Mucosa of rectum (tissue), 2 donors: ENCODE measurements around the gene RTTN.
"Not testable (repeated sequence)": the region's sequence is repeated elsewhere in the genome, so short reads cannot be mapped to it uniquely, and the experiment has no call there.

ENCODE experiments used
- H3K27ac ChIP-seq, 2 donors: one replicate each; pipeline ENCODE4 v1.7.0; 2013; ENCODE audit warnings: inconsistent platforms in 2 of 2, low read depth in 2 of 2, low read length in 2 of 2
- H3K27me3 ChIP-seq, 2 donors: one replicate each; pipeline ENCODE4 v1.7.0; 2013; ENCODE audit warnings: low read length in 2 of 2; ENCODE audit not compliant: control insufficient read depth in 2 of 2, insufficient read depth in 2 of 2
- H3K36me3 ChIP-seq, 2 donors: one replicate each; pipeline ENCODE4 v1.7.0; 2013; ENCODE audit warnings: low read length in 2 of 2; ENCODE audit not compliant: control insufficient read depth in 2 of 2, insufficient read depth in 2 of 2
- H3K4me1 ChIP-seq, 2 donors: one replicate each; pipeline ENCODE4 v1.7.0; 2013; ENCODE audit warnings: low read length in 2 of 2, mild to moderate bottlenecking in 1 of 2; ENCODE audit not compliant: control insufficient read depth in 2 of 2, insufficient read depth in 2 of 2
- H3K4me3 ChIP-seq, 2 donors: one replicate each; pipeline ENCODE4 v1.7.0; 2013; ENCODE audit warnings: low read length in 2 of 2
- H3K9ac ChIP-seq, 2 donors: one replicate each; pipeline ENCODE4 v1.7.0; 2013; ENCODE audit warnings: low read length in 2 of 2, low read depth in 1 of 2, mild to moderate bottlenecking in 1 of 2
- H3K9me3 ChIP-seq, 2 donors: one replicate each; pipeline ENCODE4 v1.7.0; 2013; ENCODE audit warnings: low read length in 2 of 2; ENCODE audit not compliant: control insufficient read depth in 2 of 2
- donor health status: healthy.
- donor health status: Normal muscosa, but diverticular disease.

Gene RTTN, protein sequence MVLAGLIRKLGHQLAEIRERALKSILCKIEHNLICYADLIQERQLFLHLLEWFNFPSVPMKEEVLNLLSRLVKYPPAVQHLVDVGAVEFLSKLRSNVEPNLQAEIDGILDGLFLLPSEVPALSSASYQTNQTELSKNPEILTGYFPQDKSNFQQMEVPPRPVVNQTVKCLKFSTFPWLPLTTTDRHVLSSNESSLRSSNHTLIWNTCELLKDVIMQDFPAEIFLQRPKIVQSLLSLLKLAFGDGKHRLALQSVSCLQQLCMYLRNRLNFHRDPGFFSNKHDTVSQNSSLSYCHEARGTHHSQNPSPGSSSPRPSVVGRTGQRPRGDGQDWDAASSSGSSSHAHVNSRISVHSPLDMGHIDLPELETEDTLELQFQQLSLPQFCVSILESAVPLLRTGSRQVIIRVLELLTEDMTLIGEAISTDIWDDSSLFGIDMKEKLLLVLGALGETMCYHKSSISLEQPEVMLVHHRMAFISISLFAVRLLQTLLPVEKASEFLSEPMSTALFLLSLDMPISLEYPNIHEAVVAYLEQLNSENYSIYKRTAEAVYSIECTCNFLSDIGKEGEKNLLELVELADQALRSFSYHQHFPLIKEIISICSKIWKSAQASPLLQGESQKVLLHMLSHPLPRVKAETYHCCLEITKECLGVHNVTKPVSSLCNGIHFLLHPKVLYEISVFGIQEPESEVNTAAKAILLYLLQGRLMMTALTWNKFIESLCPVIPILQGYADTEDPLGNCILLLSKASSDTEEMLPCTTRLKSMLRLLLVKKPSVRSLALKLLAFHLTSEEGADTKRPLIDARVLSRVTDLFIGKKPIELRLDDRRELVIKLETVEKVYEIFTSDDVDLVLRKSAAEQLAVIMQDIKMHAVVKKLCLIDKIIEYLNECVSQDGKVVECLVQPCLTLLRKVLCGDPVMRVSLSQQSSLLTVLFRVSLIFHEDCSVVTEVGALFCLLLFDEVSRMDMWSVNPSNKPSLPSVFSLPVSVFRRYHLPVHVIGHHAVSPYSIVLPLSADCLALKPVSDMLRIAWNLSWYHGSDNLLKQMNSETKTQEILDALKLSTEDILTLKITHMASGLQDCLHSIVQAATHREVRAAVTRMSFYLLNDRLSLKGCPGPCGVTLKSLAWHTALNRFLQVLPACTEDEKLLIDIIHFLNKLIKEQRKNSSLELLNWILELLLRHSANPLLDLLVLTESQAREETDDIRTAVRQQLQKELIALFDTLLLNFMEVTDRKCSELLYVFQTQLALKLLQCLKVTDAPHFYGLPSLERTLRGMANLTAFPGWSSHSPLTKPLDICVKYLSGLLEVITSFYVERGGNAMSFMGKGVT (N-terminal part only)

DNA sequence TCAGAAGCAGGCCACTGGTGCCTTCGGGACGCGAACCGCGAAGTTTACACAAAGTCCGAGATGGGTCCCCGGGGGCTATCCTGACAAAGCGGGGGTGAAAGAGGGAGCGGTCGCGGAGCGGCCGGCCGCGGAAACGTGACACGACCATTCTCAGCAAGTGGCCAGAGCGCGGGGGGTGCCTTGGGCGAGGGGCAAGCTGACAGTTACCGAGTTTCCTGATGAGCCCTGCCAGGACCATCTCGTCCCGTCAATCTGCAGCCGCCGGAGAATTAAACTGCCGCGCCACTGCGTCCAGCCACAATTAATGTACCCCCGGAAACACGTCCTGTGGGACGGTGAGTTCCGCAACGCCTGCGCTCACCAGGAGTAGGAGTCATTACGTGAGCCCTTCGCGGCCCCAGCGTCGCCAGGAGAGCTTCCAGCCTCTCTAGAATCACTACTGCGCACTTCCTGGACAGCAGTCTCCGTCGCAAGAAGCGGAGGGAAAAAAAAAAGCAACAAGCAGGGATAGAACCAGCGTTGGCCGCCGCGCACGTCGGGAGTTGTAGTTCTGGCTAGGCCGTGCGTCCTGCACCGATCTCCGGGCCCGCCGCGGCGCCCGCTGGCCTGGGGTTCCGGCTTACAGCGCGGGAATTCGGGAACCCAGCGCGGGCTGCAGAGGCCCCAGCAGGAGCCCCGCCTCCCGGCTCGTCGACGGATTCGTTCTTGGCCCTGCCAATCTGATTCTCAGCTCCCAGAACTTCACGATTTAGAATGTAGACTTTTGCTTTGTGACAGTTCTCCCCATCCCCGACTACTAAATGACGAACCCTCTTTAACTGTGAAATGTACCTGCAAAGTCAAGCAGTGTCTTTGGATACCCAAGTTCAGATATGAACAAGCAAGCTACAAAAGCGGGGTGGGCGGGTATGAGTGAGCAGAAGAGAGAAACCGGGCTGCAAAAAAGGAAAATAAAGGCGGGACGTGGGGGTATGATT lies at the start of gene RTTN:
RTTN (minus strand) TSS at position 267 of the 977 bp plus-strand sequence; CDS start at position 238, 29 bp downstream.
- no peaks in the 10 kb centered on the region for H3K9me3 ChIP-seq
- H3K9ac ChIP-seq = peak within 1 kb of the TSS; percentile 88 to 92
- peaks cover 0 to 2% of the 10 kb centered on the region in 2 donors for H3K36me3 ChIP-seq
- no peaks in the 10 kb centered on the region for H3K27me3 ChIP-seq
- H3K4me1 ChIP-seq = peaks cover 7 to 10% of the 10 kb centered on the region in 2 donors
- H3K27ac ChIP-seq = peak within 1 kb of the TSS; percentile 97 to 99
- H3K4me3 ChIP-seq = peak within 1 kb of the TSS; percentile 92 to 99

DNA sequence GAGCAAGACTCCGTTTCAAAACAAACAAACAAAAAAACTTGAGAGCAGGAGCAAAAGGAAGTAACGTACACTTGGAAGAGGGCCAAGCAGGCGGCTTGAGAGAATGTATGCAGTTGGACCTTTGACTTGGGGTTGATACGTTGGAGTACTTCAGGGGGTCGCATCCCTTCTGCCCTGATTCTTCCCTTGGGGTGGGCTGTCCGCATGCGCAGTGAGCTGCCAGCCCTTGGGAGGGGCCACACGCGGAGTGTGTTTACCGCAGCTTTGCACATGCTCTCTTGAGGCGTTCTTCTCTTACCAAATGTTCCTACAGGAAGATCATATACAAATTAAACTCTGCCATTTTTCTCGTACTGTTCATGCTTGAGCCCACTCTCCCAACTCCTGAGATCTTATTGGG lies 45.3 kb upstream of the RTTN start:
- Histone ChIP-seq H3K4me3 (no peak overlapping the region), H3K36me3 (no peaks in the 10 kb centered on the region), H3K9me3 (no peaks in the 10 kb centered on the region), H3K27me3 (no peaks in the 10 kb centered on the region), H3K4me1 (no peaks in the 10 kb centered on the region), H3K9ac (no peak overlapping the region), H3K27ac (no peak overlapping the region)

DNA sequence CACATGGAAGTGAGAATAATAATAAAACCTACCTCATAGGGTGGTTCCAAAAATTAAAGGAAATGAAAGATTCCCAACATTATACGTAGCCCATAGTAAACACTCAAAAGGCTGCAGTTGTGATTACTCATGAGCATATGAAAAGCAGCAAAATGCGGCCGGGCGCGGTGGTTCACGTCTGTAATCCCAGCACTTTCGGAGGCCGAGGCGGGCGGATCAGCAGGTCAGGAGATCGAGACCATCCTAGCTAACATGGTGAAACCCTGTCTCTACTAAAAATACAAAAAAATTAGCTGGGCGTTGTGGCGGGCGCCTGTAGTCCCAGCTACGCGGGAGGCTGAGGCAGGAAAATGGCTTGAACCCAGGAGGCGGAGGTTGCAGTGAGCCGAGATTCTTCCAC lies 44.4 kb upstream of the RTTN start:
- H3K9ac ChIP-seq, H3K9me3 ChIP-seq, H3K4me3 ChIP-seq, H3K27me3 ChIP-seq, H3K27ac ChIP-seq, H3K36me3 ChIP-seq, H3K4me1 ChIP-seq: not testable (repeated sequence)

DNA sequence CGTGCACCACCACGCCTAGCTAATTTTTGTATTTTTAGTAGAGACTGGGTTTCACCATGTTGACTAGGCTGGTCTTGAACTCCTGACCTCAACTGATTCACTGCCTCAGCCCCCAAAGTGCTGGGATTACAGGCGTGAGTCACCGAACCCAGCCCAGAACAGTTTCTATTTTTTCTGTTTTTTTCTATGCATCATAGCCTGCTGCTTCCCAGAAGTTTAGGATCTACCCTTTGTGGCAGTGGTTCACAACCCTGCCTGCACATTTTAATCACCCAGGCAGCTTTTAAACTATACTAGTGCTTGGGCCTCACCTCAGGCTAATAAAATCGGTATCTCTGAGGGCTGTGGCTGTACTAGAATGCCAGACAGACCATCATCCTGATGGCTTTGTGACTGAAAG lies 43.6 kb upstream of the RTTN start:
- no peak overlapping the region for H3K9ac ChIP-seq
- no peaks in the 10 kb centered on the region for H3K4me1 ChIP-seq
- H3K36me3 ChIP-seq = no peaks in the 10 kb centered on the region
- H3K4me3 ChIP-seq = no peak overlapping the region
- H3K9me3 ChIP-seq = no peaks in the 10 kb centered on the region
- no peak overlapping the region for H3K27ac ChIP-seq
- no peaks in the 10 kb centered on the region for H3K27me3 ChIP-seq

DNA sequence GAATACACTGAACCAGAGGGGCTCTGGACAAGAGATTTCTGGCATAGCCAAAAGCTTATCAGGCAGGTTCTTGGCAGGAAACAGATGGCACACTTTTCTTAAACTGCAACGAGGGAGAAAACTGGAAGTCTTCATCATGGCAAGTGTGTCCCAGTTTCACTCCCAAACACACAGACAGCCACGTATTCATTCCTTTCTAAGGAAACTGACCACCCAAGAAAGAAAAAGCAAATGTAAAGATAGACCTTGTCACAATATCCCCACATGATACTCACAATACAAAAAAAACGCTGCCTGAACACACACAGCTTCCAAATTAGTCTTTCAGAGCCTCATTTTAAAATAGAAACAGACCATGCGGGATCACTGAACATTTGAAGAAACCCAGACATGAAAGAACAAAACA lies 40.6 kb upstream of the RTTN start:
- Histone ChIP-seq H3K27ac (no peak overlapping the region), H3K9ac (no peak overlapping the region), H3K4me3 (no peak overlapping the region), H3K27me3 (no peaks in the 10 kb centered on the region), H3K9me3 (no peaks in the 10 kb centered on the region), H3K4me1 (peaks cover 0 to 8% of the 10 kb centered on the region in 2 donors), H3K36me3 (no peaks in the 10 kb centered on the region)

DNA sequence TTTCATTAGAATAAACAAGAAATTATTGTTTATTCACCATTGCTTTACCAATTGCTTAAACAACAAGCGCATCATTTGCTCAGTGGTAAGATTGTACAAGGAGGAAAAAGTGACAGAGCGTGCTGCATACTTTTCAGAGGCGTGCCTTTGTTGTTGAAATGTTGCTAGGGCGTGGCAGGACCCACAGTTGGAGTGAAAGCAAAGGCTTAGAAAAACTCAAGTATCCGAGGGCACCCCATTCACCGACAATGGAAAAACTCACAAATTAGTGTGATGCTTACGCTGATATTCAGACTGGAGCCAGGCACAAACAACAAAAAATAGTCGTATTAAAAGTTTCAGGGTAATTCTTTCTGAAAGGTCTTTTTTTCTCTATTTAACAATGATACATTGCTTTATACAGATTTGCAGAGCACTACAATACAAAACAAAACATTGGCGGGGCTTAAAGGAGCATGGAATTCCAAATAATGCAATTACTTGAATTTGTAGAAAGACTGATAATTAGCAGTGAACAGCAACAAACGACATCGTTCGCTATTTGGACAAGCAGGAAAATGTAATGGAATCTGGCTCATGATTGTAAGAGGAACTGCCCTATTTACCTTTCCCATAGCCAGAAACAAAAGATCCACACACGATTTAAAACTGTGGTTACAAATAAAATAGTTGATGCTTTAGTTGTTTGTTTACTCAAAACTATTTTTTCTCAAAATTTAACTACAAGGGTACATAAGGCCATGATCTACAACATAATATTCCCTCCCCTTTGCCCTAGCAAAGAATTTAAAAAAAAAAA lies 37.8 kb upstream of the RTTN start:
- Histone ChIP-seq H3K9ac (no peak overlapping the region), H3K27ac (no peak overlapping the region), H3K4me3 (no peak overlapping the region), H3K27me3 (no peaks in the 10 kb centered on the region), H3K36me3 (no peaks in the 10 kb centered on the region), H3K9me3 (no peaks in the 10 kb centered on the region), H3K4me1 (peaks cover 0 to 8% of the 10 kb centered on the region in 2 donors)

DNA sequence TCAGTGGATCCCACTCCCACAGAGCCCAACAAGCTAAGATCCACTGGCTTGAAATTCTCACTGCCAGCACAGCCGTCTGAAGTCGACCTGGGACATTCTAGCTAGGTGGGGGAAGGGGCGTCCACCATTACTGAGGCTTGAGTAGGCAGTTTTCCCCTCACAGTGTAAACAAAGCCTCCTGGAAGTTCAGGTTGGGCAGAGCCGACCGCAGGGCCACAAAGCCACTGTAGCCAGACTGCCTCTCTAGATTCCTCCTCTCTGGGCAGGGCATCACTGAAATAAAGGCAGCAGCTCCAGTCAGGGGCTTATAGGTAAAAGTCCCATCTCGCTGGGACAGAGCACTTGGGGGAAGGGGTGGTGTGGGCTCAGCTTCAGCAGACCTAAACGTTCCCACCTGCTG lies 31.4 kb upstream of the RTTN start:
- not testable (repeated sequence) for H3K9ac ChIP-seq, H3K4me3 ChIP-seq, H3K36me3 ChIP-seq, H3K9me3 ChIP-seq, H3K4me1 ChIP-seq, H3K27me3 ChIP-seq, H3K27ac ChIP-seq

DNA sequence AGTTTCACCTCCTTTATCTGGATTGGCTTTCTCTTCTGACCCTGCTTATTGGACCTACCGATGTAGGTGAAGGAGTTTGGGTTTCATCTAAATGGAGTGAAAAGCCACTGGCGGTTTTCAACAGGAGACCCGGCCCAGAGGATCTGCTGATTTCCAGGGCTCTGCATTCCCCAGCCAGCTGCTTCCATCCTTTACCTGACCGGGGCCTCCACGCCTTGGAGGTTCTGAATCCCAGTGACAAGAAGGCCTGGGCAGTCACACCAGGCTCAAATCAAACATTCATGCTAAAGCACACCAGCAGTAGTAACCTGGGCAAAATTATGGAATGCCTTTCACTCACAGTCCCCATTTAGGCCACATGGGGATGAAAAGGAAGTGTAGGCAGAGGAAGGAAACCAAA lies 30.0 kb upstream of the RTTN start:
- Histone ChIP-seq H3K4me3 (no peak overlapping the region), H3K4me1 (peaks cover 0 to 4% of the 10 kb centered on the region in 2 donors), H3K27me3 (no peaks in the 10 kb centered on the region), H3K9ac (no peak overlapping the region), H3K36me3 (no peaks in the 10 kb centered on the region), H3K9me3 (no peaks in the 10 kb centered on the region), H3K27ac (no peak overlapping the region)
